ENCODE measurements around the gene CADM4. TPM values are rescaled to one million over a fixed set of nuclear protein-coding genes. Genes with fewer than 3 reads are reported as not detected.
"Not testable (repeated sequence)": the region's sequence is repeated elsewhere in the genome, so short reads cannot be mapped to it uniquely, and the experiment has no call there.

Gene CADM4
- total RNA-seq, 1 experiment from 2014 or later: 6.4 TPM

DNA sequence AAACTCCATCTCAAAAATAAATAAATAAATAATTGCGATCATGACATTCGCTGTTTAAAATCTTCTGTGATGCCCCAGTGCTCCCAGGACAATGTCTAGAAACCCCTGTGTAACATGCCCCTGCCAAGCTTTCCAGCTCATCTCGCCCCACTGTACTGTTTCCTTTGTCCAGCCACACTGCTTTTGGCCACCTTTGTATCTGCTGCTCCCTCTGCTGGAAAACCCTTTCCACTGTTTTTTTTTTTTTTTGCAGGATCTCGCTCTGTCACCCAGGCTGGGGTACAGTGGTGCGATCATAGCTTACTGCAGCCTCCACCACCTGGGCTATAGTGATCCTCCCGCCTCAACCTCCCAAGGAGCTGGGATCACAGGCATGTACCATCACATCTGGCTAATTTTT lies 22.8 kb upstream of the CADM4 start:
- DNase-seq (ENCODE audit: low spot score): peak; percentile 34

DNA sequence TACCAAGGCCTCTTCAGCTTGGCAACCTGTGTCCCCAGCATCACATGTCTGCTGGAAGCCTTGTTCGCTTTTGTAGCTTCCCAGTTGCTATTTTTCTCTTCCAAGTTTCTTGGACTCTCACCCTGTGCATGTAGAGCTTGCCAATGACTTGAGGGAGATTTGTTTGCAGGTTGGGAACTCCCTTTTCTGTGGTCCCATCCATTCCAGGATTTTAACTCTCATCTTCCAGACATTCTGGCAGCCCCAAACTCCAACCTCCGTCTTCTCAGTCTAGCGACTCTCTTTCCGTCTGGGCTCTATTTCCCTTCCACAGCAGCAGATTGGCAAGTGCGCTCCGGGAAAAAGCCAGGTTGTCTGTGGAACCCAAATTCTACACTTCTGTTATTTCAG lies 21.3 kb upstream of the CADM4 start:
- no peak for DNase-seq (ENCODE audit: low spot score)

- DNase-seq (ENCODE audit: low spot score): no peak
Observed at GRCh38 chr19:43660301-43660970, 20.8 kb upstream of the CADM4 start.

- no peak for DNase-seq (ENCODE audit: low spot score)
Observed at GRCh38 chr19:43658494-43658893, 18.8 kb upstream of the CADM4 start.

- DNase-seq (ENCODE audit: low spot score): no peak
Observed at GRCh38 chr19:43658001-43658400, 18.4 kb upstream of the CADM4 start.

DNA sequence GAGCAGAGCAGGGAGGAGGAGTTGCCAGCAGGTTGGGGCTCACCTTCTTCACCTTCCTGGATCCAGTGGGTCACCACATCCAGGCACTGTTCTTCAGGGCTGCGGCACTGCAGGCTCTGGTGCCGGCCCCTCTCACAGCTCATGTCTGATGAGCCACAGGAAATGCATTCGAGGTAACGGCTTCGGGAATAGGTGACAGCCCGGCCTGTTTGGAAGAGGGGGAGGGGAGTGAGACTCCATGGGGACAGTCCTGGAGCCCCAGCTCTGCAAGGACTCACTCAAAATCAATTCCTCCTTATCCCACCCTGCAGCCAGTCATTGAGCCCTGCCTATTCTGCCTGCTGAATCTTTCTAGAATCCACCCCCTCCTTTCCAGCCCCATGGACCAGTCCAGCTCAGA lies 16.8 kb upstream of the CADM4 start:
- no peak for DNase-seq (ENCODE audit: low spot score)

DNA sequence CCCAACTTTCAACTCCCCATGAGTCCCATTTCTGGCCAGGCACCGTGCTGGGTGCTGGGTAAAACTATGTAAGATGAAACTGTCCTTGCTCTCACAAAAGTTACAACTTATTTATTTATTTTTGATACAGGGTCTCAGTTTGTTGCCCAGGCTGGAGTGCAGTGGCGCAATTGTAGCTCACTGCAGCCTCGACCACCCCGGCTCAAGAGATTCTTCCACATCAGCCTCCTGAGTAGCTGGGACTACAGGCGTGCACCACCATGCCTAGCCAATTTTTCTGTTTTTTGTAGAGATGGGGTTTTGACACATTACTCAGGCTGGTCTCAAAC lies 12.9 kb upstream of the CADM4 start:
- DNase-seq (ENCODE audit: low spot score): no peak

- DNase-seq (ENCODE audit: low spot score): peak; percentile 91
Observed at GRCh38 chr19:43651758-43652545, 12.3 kb upstream of the CADM4 start.

- DNase-seq (ENCODE audit: low spot score): not testable (repeated sequence)
Observed at GRCh38 chr19:43650276-43650675, 10.6 kb upstream of the CADM4 start.

DNA sequence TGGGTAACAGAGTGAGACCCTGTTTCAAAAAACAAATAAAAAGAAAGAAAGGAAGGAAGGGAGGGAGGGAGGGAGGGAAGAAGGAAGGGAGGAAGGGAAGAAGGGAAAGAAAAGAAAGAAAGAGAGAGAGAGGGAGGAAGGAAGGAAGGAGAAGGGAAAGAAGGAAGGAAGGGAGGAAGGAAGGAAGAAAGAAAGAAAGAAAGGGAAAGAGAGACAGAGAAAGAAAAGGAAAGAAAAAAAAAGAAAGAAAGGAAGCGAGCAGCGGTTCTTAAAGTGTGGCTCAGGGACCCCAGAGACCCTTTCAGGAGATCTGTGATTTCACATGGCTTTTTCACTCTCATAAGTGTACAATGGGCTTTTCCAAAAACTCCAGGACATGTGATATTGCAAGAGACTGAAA lies 9.9 kb upstream of the CADM4 start:
- DNase-seq (ENCODE audit: low spot score): no peak

- no peak for DNase-seq (ENCODE audit: low spot score)
Observed at GRCh38 chr19:43648633-43649032, 9.0 kb upstream of the CADM4 start.

DNA sequence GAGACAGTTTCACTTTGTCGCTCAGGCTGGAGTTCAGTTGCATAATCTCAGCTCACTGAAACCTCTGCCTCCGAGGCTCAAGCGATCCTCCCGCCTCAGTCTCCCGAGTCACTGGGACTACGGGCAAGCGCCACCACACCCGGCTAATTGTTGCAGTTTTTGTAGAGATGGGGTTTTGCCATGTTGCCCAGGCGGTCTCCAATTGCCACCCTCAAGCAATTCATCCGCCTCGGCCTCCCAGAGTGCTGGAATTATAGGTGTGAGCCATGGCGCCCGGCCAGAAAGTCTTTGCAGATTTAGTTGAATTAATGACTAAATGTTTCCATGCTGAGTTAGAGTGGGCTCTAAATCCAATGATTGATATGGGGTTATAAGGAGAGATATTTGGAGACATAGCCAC lies 4.5 kb upstream of the CADM4 start:
- no peak for DNase-seq (ENCODE audit: low spot score)

DNA sequence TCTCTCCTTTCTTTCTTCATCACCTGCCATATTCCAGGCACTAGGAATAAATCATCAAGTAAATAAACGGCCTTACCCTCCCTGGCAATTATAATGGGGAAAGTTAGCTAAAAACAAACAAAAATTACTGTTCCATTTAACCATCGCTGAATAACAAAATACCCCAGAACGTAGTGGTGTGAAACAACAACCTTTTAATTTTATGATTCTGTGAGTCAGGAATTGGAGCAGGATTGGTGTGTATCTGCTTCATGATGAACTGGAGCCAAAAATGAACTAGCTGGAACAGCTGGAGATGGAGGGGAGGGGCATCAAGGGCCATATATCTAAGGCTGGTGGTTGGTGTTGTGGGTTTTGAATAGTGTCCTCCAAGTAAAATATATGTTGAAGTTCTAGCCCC lies 3.7 kb upstream of the CADM4 start:
- DNase-seq (ENCODE audit: low spot score): no peak

- DNase-seq (ENCODE audit: low spot score): no peak
Observed at GRCh38 chr19:43642531-43642930, 2.9 kb upstream of the CADM4 start.

DNA sequence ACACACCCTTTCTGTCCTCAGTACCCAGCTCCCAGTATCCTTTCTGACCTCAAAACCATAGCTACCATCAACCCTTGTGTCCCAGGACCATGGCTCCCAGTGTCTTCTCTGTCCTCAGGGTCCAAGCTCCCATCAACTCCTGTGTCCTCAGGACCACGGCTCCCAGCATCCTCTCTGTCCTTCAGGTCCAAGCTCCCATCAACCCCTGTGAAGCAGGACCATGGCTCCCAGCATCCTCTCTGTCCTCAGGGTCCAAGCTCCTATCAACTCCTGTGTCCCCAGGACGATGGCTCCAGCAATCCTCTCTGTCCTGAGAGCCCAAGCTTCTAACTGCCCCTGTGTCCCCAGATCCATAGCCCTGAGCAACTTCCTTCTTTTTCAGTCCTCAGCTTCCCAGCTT lies 1.7 kb upstream of the CADM4 start:
- DNase-seq (ENCODE audit: low spot score): no peak

DNA sequence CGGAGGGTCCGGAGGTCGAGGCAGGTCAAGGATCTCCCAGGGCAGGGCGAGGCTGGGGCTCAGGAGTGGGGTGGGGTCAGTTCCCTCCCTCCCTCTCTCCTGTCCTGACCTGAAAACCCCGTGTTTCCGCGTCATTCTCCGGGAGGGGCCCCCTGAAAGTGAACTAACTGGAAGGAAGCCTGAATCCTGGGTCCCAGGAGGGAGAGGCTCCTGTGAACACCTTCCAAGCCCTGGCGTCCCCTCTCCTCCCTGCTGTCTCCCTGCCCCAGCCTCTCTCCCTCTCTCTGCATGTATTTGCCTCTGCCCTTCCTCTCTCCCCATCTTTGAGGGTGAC lies 741 bp upstream of the CADM4 start:
- DNase-seq (ENCODE audit: low spot score): no peak

GRCh38 chr19:43638995-43639518 lies 593 bp downstream of the CADM4 start:
- DNase-seq (ENCODE audit: low spot score): no peak

- DNase-seq (ENCODE audit: low spot score): no peak
Observed at GRCh38 chr19:43638214-43638994, 1.2 kb downstream of the CADM4 start.

DNA sequence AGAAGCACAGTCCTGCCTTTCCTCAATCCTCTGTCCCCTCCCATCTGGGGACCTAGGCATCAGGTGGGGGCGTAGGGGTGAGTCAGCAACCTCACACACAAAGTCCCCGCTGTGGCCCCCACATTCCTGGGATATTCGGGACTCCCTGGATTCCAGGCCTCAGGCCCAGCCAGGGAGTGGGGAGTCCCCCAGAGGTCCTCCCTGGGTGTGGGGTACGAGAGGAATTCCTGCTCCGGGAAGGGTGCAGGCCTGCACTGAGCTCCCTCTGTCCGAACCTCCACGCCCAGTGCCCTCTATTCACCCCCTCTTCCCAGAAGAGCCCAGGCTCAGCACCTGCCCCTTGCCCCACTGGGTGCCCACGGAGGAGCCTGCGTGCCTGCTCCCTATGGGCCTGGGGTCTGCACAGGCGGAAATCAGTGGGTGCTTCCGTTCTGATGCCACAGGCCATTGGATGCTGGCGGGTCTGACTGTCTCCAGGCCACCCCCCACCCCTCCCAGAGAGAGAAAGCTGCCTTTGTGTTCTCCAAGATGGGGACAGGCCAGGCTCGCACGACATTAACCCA lies 3.4 kb downstream of the CADM4 start:
- no peak for DNase-seq (ENCODE audit: low spot score)

DNA sequence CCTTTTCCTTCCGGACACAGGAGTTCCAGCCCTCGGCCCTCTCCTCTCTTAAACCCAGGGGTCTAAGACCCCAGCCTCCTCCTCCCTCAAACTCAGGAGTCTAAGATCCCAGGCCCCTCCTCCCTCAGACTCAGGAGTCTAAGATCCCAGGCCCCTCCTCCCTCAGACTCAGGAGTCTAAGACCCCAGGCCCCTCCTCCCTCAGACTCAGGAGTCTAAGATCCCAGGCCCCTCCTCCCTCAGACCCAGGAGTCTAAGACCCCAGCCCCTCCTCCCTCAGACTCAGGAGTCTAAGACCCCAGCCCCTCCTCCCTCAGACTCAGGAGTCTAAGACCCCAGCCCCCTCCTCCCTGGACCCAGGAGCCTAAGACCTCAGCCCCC lies 4.1 kb downstream of the CADM4 start:
- not testable (repeated sequence) for DNase-seq (ENCODE audit: low spot score)

DNA sequence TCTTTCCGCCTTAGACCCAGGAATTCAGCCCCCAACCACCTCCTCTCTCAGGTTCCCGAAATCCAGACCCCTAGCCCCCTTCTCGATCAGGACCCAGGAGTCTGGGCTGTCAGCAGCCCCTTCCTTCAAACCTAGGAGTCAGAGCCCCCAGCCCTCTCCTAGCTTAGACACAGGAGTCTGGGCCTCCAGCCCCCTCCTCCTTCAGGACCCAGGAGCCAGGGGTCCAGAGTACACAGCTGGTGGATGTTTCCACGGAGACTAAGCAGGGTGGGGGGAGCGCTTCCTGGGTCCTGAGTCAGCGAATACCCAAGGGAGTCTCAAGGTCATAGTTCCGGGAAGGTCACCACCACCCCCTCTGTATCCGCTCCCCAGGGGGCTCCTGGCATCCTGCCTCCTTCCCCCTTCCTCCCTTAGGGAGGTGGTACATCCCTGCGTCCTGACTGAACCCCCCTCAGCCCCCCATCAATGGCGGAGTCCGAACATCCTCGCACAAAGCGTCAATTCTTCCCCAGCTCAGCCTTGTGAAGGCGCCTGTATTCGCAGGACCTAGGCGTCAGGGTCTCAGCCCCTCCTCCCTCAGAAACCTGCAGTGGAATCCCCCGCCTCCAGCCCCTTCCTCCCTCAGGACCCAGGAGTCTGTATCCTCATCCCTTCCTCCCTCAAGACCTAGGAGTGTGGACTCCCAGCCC lies 4.6 kb downstream of the CADM4 start:
- no peak for DNase-seq (ENCODE audit: low spot score)

- DNase-seq (ENCODE audit: low spot score): no peak
Observed at GRCh38 chr19:43634506-43634871, 5.2 kb downstream of the CADM4 start.

Data from HT-29 (cell line).